HG02759 (cell line): ENCODE measurements around the gene HPGD.

Experiments
- ATAC-seq: cut with Tn5 transposase; IDR thresholded peaks from one replicate; pipeline ENCODE4 v1.9.1; 2021; ENCODE audit warnings: mild to moderate bottlenecking, moderate library complexity; ENCODE audit not compliant: unreplicated experiment

Gene HPGD

DNA sequence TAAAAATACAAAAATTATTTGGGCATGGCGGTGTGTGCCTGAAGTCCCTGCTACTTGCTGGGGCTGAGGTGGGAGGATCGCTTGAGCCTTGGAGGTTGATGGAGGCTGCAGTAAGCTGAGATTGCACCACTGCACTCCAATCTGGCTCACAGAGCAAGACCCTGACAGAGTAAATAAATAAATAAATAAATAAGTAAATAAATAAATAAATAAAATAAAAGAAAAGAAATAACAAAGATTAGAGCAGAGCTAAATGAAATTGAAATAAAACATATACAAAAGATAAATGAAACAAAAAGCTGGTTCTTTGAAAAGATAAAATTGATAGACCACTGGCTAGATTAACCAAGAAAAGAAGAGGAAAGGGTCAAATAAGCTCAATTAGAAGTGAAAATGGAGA, 43.1 kb downstream of the HPGD start:
- no peak for ATAC-seq

DNA sequence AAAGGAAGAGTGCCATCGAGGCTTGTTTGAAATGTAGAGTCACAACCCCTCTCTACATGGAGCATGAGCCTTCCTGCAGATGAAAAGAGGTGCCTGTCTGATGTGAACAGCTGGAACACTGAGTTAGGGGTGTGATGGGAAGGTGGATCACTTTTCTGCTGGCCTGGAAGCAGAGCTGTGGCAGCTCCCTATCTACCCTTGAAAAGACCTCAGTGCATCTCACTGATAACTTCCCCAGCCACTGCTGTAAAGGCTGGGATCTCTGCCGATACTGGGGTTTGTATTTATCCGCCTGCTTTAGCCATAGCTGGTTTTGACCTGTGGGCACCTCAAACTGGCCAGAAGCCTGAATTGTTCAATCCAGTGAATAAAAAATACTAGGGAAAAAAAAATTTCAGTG, 46.8 kb downstream of the HPGD start:
- no peak for ATAC-seq

DNA sequence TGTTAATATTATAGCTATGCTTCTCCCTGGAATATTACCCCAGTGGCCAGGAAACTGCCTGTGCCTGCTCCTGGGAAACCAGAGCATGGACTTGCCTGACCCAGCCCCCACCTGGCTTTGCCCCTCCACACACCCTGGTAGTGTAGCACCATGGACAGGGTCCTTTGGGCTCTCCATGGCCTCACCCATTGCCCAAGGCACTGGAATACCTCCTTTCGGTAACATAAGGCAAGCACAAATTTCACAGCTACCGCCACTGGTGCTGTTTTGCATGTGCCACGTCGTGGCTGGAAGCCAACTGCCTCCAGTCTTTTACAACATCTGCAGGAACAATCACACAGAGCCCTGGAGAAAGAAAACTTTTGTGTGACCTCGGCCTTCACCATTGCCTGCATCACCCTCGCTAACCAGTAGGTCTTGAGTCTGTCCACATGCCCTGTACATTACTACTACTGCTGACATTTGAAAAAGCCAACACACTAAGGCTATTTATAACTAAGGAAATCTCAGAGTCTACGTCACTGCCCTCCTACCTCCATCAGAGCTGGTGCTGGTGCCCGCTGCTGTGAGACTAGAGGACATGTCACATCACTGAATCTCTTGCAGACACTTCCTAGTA, 47.7 kb downstream of the HPGD start:
- no peak for ATAC-seq

DNA sequence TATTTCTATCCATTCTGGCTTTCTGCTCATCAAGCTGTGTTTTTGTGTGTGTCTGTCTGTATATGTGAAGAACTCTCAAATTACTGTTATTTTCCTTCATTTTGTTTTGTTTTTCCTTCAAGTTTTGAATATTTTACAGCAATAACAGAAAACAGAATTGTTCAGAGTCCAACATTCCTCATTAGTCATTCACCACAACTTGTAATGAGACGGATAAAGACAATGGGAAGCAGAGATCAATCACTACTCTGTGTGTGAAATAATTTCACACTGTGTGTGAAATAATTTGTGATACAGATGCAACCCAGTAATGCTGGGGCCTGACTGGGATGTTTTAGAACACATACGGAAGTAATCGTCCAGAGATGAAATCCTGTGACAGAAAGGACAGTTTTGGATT, 55.2 kb downstream of the HPGD start:
- ATAC-seq, result no peak

DNA sequence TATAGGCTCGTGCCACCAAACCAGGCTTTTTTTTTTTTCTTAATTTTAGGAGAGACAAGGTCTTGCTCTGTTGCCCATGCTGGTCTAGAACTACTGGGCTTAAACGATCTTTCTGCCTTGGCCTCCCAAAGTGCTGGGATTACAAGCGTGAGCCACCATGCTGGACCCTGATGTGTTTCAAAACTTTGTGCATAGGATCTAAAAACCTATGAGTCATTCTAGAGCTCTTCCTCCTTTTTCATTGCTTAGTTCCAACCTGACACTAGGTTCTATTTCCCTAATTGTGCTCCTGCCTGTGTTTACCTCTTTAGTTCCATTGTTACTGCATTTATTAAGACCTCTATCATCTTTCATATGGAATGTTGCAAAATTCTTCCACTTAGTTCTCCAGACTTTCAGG, 57.3 kb downstream of the HPGD start:
- ATAC-seq, result no peak

DNA sequence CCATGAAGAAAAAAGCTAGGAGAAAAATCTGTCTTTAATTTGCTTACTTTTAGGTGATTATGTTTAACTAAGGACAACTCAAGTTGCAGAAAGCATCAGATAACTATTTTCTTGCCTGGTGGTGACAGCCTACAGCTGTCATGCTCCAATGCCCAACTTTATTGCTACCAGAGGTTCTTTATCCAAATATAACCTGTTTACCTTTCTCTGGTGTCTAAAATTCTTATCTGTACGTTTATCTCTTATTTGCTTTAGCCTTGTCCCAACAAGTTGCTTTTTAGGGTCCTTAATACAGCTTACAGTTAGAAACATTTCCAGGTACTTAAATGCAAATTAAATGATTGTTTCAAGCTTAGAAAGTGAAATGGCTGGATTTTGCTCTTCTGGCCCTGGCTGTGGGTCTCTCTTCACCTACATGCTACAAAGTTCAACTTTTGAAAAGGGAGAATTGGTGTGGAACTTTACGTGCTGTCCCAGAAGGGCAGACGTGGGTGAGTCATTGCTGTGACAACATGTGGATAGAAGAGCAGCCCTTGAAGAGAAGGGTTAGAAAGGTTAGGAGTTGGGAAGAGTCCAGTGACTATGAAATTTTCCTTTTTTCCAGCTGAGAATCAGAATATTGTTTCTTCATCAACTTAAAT, 60.7 kb downstream of the HPGD start:
- ATAC-seq, result no peak

DNA sequence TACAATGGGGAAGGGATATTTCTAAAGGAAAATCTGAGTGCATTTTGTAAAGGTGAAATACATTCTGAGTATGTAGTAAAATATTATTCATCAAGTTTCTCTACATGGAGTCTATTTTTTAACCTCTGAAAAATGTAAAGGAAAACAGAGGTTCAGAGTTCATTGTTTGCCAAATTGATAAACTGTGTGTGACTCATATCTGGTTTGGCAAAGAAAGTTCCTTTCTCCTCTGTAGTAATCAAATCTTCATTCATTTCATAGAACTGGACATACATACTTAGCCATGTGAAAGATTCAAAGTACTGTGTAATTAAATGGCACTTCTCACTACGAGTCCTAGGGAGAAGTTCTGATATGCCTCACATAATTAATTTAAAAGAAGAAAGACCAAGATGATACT, 61.6 kb downstream of the HPGD start:
- ATAC-seq, result no peak

DNA sequence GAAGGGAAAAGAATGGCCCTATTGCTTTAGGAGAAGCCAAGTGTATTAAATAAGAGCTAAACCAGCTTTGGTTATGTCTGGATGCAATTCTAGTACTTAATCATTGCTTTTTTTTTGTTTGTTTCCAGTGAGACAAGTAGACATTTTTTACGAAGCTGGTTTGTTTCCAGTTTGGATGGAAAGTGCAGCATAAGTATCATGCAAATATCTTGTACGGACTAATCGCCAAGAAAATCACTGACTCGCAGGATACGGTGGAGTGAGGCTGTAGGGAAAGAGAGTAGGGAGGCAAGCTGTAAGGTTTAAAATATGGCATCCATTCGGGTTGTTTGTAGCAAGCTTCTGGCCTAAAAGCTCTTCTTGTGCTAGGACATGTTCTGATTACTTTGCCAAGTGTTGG, 64.8 kb downstream of the HPGD start:
- no peak for ATAC-seq

DNA sequence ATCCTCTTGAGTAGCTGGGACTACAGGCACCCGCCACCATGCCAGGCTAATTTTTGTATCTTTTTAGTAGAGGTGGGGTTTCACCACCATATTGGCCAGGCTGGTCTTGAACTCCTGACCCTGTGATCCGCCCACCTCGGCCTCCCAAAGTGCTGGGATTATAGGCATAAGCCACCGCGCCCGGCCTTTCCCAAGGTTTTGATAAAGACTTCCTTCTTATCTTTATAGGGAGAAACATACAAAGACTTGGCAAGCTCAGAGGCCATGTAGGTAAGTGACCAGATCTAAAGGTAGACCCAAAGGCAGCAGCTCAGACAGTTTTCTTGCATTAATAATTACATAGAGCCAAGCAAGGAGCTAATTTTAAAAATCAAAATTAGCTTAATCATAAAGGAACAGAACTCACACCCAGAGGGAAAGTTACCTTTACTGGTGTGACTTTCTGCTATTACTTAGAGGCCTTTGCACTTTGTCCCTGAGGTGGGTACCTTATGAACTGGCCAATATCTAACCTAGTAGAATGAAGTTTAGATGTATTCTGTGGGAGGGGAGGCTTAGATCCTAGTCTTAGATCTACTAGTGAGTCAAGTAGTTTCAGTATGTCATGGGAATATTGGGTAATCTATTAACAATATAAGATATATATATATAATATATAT, 67.3 kb downstream of the HPGD start:
- ATAC-seq, result no peak

DNA sequence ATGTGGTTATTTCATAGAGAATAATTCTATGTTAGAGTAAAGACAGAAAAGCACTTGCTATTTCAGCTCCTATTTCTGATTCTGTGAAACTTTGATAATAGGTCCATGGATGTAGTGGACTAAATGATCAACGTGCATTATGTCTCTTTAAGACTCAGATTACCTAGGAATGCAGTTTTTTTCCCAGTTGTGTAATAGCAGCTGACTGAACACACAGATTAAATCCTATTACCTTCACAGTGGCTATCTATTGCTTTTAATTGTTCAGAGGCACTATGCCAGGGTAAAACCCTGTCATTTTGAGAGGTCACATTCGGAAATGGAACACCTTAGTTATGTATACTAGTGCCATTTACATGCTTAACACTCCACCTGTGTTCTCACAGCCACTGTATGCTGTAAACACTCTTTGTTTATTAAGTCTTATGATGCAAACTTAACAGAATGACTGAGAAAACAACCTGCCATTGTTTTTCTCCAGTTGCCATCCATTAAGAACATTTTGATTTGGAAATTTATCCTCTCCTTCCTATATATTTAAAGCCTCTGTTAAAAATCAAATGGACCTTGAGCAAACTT, 70.5 kb downstream of the HPGD start:
- ATAC-seq, result no peak

DNA sequence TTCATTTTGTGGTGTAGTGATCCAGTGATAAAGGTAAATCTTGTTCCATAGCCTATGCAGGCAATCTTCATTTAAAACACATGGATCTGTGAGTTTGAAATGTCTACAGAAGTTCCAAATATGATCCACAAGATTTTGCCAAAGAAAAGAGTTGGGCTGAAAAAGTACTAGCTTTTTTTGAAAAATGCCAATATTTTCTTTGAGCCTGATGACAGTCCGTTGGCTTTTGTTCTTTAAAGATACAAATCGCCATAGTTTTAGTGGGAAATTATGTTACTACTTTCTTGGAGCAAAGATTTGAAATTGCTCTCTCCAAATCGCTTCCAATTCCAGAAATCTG, 71.5 kb downstream of the HPGD start:
- ATAC-seq, result no peak

DNA sequence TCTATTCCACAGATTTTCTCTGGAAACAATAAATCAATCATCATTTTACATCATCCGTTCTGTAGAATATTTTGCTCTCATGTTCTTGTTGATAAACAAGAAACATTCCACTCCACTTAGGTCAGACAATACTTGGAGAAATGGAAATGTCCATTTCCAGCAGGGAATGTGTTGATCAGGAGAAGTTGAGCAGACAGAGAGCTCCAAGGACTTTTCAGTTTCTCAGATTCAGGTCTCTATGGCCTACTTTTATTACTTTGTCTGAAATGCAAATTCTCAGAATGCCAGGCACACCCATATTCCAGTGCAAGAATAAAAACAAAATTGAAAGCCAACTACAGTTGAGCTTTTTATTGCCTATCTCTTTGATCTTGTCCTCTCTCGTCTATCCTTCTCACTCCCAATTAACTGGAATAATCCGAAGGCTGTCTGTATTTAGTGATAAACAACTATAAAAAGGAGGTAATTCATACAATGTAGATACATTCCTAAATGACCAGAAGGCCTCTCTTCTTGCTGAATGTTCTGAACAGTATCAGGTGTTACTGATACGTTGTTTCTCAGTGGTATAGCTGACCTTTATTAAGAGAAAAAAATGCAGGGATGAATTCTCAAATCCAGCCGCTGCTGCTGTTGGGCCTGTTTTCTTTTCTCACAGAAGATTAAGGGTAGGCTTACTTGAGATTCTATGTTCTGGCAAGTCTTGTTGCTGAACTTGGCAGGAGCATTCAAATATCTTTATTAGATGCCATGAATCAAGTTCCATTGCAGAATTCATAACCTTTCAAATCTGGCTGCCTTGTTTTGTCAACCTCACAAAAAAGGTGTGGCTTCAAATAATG, 72.1 kb downstream of the HPGD start:
- ATAC-seq, result no peak

DNA sequence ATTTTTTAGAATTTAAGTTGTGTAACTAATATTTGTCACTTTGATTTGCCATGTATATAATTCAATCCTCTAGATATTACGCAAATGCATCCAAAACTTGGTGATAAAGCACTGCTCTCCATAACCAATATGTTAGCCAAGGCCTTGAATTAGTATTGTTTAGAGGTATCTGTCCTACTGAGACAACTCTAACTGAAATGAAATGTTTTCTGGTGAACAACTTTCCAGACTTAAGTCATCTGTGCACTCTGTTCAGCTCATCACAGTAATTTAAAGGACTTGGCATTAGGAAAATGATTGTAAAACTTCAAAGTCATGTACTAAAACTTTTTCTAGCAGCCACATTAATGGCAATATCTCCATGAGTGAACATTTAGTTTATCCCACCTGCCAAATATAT, 73.1 kb downstream of the HPGD start:
- no peak for ATAC-seq

DNA sequence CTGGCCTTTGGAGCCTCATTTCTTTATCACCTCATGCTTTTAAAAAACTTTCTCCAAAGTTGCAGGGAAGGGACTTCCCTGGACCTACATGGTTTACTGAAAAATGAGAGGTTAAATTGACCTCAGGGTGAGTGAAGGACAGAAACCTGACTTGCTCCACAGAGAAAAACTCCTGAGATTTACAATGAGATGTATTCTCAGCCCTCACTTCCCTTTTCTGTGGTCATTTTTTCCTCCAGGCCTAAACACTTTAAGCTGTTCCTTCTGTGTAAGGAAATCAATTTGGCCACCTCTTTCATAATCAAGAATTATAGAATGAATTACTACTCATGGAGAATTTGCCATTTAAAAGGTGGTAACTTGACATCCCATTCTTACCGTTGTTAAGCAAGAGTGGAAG, 77.9 kb downstream of the HPGD start:
- ATAC-seq, result no peak
